ENCODE measurements around the gene WSB2.
"Not testable (repeated sequence)": the region's sequence is repeated elsewhere in the genome, so short reads cannot be mapped to it uniquely, and the experiment has no call there.

Gene WSB2

GRCh38 chr12:118033323-118033722, 27.7 kb downstream of the WSB2 start:
- no peak for DNase-seq (ENCODE audit: low spot score)
- no peak for TF ChIP-seq CTCF (IDR thresholded peaks at IDR 0.05; ENCODE audit: extremely low read depth, missing control alignments)

DNA sequence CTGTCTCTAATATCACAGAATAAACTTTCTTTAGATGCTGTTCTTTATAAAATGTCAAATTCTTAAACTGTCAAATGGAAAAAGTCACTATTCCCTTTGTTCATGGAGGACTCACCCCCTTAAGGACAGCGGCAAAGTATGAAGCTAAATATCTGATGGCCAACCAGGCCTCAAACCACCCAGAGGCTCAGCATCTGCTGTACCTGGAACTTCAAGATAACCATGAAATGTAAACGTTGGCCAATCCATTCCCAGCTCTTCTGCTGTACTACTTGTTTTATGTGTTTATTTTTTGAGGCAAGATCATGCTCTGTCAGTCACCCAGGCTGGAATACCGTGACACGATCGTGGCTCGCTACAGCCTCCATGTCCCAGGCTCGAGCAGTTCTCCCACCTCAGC, 28.8 kb downstream of the WSB2 start:
- TF ChIP-seq CTCF (IDR thresholded peaks at IDR 0.05; ENCODE audit: extremely low read depth, missing control alignments) = no peak

DNA sequence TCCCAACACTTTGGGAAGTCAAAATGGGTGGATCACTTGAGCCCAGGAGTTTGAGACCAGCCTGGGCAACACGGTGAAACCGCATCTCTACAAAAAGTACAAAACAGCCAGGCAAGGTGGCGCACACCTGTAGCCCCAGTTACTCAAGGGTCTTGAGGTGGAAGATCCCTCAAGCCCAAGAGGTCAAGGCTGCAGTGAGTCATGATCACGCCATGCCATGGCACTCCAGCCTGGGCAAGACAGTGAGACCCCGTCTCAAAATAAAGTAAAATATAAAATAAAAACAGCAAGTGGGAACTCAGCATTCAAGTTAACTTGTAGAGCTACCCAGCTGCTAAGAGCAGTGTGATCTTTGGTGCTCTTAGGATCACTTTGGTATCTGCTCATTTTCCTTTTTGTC, 31.8 kb downstream of the WSB2 start:
- no peak for DNase-seq (ENCODE audit: low spot score)
- no peak for TF ChIP-seq CTCF (IDR thresholded peaks at IDR 0.05; ENCODE audit: extremely low read depth, missing control alignments)

More for the DNA sequence above, 28.8 kb downstream of the WSB2 start:
- no peak for DNase-seq (ENCODE audit: low spot score)

GRCh38 chr12:118025168-118025567, 35.8 kb downstream of the WSB2 start:
- DNase-seq (ENCODE audit: low spot score) = no peak
- no peak for TF ChIP-seq CTCF (IDR thresholded peaks at IDR 0.05; ENCODE audit: extremely low read depth, missing control alignments)

DNA sequence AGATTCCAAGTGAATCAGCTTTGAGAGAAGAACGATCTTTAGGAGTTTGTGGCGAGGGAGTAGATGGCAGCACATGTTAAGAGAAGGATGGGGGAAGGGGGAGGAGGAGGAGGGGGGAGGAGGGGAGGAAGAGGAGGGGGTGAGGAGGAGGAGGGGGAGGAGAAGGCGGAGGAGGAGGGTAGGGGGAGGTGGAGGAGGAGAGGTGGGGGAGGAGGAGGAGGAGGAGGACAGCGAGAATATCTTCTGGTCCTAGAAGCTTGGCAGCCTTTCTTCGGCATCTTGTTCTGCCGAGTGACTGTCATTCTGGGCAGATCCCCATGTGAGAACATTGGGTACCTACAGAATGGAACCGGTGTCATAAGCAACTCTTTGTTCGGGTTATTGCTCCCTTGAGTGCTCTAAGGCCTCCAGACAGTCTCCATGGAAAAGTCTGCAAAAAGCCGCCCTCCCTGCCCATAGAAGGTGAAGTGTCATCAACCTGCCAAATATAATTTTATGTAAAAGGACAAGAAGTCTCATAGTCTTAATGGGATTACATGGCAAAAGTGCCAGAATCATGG, 37.6 kb downstream of the WSB2 start:
- no peak for TF ChIP-seq CTCF (IDR thresholded peaks at IDR 0.05; ENCODE audit: extremely low read depth, missing control alignments)

DNA sequence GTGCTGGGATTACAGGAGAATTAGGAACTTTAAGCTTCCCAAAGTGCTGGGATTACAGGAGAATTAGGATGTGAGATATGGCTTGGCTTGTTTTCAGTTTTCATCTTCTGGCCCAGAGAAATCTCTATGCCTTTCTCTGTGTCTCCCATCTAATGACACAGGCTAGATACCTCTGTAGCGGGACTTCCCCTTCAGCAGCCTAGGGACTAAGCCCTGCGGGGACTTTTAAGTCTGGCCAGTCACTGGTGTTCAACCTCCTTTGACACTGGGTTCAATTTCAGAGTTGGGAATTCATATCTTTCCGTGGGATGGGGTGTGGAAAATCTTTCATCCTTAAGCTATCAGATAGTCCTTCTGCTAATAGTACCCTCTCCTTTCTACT, 38.3 kb downstream of the WSB2 start:
- TF ChIP-seq CTCF (IDR thresholded peaks at IDR 0.05; ENCODE audit: extremely low read depth, missing control alignments) = no peak
- no peak for DNase-seq (ENCODE audit: low spot score)

More for the DNA sequence above, 37.6 kb downstream of the WSB2 start:
- DNase-seq (ENCODE audit: low spot score) = no peak

DNA sequence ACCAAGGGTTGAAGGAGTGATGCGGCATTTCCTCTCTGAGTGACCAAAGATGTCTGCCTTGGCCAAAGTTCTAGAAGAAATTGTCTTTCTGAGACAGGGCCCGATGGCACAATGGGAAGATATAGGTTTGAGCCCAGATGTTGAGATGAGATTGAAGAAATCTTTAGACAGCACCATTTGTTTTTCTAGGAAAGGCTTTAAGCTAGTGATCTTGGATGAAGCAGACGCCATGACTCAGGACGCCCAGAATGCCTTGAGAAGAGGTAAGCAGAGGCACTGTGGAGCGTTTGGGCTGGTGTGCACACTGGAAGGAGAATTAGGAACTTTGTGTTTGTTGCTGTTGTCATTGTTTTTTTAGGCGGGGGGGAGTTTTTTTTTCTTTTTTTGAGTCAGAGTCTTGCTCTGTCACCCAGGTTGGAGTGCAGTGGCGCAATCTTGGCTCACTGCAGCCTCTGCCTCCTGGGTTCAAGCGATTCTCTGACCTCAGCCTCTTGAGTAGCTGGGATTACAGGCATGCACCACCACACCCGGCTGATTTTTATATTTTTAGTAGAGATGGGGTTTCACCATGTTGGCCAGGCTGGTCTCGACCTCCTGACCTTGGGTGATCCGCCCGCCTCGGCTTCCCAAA, 38.8 kb downstream of the WSB2 start:
- not testable (repeated sequence) for DNase-seq (ENCODE audit: low spot score)

GRCh38 chr12:118020036-118020435, 40.9 kb downstream of the WSB2 start:
- DNase-seq (ENCODE audit: low spot score) = no peak
- TF ChIP-seq CTCF (IDR thresholded peaks at IDR 0.05; ENCODE audit: extremely low read depth, missing control alignments) = no peak

Measured in GM20000 (cell line).